ENCODE measurements around the gene ROCK2.

DNA sequence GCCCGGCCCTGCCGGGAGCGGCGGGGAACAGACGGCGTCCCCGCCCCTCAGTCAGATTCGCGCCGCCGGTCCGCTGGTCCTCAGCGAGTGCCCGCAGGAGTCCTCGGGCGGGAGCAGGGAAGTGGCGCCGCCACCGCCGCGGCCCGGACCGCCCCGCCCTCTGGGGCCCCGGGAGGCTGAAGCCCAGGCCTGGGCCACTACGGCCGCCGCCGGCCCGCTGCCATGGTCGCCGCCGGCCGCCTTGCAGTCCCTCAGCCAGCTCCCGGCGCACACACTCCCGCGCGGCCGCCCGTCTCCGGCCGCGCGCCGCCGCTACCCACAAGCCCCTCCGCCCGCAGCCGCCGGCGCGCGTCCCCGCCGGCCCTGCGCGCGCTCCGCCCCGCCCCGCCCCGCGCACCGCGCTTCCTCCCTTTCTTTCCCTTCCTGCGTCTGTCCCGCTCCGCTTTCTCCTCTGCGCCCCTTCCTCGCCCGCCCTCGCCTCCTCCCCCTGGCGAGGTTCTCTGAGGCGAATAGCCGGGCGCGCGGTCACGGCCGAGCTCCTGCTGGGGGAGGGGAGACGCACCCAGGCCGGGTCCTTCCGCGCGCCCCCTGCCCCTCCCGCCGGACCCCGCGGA lies at the start of gene ROCK2:
- TF ChIP-seq, protein P1, sequence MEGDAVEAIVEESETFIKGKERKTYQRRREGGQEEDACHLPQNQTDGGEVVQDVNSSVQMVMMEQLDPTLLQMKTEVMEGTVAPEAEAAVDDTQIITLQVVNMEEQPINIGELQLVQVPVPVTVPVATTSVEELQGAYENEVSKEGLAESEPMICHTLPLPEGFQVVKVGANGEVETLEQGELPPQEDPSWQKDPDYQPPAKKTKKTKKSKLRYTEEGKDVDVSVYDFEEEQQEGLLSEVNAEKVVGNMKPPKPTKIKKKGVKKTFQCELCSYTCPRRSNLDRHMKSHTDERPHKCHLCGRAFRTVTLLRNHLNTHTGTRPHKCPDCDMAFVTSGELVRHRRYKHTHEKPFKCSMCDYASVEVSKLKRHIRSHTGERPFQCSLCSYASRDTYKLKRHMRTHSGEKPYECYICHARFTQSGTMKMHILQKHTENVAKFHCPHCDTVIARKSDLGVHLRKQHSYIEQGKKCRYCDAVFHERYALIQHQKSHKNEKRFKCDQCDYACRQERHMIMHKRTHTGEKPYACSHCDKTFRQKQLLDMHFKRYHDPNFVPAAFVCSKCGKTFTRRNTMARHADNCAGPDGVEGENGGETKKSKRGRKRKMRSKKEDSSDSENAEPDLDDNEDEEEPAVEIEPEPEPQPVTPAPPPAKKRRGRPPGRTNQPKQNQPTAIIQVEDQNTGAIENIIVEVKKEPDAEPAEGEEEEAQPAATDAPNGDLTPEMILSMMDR (conservative IDR thresholded peaks at IDR 0.05 in 1 of 2, IDR thresholded peaks at IDR 0.05 in 1 of 2; ENCODE audit: low read depth in 1 of 2, low read length in 2 of 2) = no peak
- TF ChIP-seq EZH2 (IDR thresholded peaks at IDR 0.05; ENCODE audit: low read length, missing control alignments) = no peak
